AML-193 (cell line): ENCODE results near the gene GPR107.
"Not testable (repeated sequence)": the region's sequence is repeated elsewhere in the genome, so short reads cannot be mapped to it uniquely, and the experiment has no call there.

ENCODE experiments used
- DNase-seq, 2 experiments: peaks; one replicate each; lab custom pipeline; 2025; lab: John Stamatoyannopoulos, UW

GPR107 gene

GRCh38 chr9:130053504-130054324 is at the start of gene GPR107:
GPR107 (plus strand) TSS chr9:130053906; CDS start chr9:130053933, 27 bp downstream.
- peak; percentile 59 to 61 for DNase-seq

GRCh38 chr9:130003943-130004552 is 49.7 kb upstream of the GPR107 start:
- no peak for DNase-seq

DNA sequence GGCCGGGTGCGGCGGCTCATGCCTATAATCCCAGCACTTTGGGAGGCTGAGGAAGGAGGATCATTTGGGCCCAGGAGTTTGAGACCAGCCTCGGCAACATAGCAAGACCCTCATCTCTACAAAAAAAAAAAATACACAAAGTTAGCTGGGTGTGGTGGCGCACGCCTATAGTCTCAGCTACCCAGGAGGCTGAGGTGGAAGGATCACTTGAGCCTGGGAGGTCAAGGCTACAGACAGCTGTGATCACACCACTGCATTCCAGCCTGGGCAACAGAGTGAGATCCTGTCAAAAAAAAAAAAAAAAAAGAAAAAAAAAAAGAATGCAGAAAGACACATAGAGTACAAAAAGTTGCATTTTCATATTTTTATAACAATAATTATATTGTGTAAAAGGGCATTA is 46.8 kb upstream of the GPR107 start:
- not testable (repeated sequence) for DNase-seq

- DNase-seq, result no peak
Observed at GRCh38 chr9:130008538-130008937, 45.2 kb upstream of the GPR107 start.

DNA sequence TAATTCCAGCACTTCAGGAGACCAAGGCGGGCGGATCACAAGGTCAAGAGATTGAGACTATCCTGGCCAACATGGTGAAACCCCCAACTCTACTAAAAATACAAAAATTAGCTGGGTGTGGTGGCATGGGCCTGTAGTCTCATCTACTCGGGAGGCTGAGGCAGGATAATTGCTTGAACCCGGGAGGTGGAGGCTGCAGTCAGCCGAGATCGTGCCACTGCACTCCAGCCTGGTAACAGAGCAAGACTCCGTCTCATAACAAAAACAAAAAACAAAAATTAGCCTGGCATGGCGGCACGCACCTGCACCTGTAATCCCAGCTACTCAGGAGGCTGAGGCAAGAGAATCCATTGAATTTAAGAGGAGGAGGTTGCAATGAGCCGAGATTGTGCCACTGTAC is 44.2 kb upstream of the GPR107 start:
- not testable (repeated sequence) for DNase-seq

DNA sequence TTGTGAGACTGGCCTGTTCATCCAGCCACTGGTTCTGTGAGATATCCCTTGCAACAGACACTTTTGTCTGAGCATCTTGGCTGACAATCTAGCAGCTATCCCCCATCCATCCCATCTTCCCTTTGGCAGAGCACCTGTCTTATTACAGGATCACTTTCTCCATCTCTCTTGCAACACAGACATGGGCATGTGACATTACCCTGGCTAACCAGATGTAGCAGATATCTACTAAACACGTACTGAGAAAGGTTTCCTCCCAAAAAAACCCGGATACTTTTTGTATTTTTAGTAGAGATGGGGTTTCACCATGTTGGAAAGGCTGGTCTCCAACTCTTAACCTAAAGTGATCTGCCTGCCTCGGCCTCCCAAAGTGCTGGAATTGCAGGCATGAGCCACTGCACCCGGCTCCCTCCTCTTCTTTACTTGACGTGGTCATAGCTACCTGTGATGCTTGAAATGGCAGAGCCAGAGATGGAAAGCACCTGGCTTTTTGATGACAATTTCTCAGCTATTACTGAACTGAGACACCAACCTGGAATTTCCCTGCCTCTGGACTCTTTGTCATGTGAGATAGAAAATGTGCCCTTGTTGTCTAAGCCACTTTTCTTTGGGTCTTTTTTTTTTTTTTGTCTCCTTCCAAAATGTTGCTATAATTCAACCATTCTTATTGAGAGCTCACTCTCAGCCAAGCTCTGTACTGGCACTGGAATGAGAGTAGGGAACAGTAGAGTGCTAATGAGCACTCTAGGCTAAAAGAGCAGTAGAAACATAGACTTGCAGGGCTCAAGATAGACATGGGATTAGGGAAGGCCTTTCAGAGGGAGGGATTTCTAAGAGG is 43.3 kb upstream of the GPR107 start:
- no peak for DNase-seq

DNA sequence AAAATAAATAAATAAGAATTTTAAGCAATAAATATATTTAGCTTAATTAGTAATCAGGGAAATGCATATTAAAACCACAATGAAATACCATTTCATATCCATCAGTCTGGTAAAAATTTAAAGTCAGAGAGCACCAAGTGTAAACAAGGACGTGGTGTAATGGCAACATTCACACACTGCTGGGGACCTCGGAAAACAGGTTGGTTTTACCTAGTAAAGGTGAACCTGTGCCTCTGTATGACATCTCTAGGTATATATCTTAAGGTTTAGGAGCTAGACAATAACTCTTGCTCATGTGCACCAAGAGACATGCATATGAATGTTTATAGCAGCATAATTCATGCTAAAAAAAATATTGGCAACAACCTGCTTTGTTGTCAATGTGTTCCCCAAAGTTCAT is 40.4 kb upstream of the GPR107 start:
- no peak for DNase-seq

GRCh38 chr9:130015353-130016019 is 38.2 kb upstream of the GPR107 start:
- no peak for DNase-seq

- no peak for DNase-seq
Observed at GRCh38 chr9:130017076-130017475, 36.6 kb upstream of the GPR107 start.

DNA sequence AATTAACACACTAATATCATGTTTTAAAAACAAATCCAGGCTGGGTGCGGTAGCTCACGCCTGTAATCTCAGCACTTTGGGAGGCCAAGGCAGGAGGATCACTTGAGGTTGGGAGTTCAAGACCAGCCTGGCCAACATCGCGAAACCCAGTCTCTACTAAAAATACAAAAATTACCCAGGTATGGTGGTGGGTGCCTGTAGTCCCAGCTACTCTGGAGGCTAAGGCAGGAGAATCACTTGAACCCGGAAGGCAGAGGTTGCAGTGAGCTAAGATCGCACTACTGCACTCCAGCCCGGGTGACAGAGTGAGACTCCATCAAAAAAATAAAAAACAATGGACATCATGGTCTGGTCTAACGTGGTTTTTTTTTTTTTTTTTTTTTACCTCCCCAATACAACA is 36.2 kb upstream of the GPR107 start:
- not testable (repeated sequence) for DNase-seq

DNA sequence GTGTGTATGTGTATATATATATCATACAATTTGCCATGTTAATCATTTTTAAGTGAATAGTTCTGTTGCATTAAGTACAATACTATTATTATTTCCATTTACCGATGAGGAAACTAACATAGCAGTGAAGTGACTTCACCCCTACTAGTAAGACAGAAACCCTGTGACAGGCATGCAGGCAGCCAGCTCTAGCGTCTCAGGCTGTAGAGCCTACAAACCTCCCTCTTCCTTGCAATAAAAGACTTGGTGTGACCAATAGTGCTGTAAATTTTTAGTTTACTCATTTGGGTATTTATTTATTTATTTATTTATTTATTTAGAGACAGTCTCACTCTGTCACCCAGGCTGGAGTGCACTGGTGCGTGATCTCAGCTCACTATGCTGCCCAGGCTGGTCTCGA is 35.4 kb upstream of the GPR107 start:
- no peak for DNase-seq

DNA sequence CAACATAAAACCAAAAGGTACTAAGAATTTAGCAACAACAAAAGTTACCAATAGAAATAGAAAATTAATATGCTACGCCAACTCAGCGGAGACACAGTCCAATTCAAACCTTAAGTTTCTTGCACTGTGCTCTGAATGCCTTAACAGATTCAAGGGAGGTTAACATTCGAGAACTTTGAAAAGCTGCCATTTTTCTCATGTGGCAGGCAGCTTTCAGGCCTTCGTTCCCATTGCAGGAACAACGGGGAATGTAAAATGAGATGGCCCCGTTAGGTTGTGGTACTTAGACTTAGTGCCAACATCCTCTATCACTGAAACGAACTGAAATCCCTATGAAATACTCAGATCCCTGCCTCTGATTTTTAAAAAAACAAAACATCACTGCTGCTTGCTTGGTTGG is 33.1 kb upstream of the GPR107 start:
- no peak for DNase-seq

- DNase-seq, result no peak
Observed at GRCh38 chr9:130021123-130021522, 32.6 kb upstream of the GPR107 start.

GRCh38 chr9:130021842-130022241 is 31.9 kb upstream of the GPR107 start:
- not testable (repeated sequence) for DNase-seq

- DNase-seq, result no peak
Observed at GRCh38 chr9:130022566-130023143, 31.1 kb upstream of the GPR107 start.

DNA sequence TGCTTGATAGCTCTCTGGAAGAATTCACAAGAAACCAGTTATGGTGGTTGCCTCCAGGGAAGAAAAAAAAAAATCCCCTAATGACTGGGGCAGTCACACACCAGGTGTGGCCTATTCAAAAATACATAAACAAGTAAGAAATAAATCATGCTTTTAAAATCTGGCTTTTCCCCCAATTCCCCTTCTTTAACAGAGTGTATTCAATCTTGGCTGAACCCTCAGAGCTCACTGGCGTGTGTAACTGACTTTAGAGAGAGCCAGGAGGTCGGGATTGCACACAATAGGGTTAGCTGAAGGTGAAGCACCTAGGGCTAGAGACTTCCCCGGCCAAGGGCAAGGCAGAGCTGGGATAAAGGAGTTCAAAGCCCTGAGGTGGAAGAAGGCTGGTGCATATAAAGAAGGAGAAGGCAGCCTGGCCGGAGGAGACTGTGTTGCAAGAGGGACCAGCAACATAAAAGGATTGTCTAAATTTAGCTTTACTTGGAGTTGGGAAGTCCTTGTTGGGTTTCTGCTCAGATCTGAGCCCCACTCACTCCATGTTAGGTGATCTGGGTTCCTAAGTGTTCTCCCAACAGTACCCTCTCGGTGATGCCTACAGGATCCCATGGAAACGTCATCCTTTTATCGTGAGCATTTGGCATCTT is 30.4 kb upstream of the GPR107 start:
- DNase-seq, result no peak

GRCh38 chr9:130023994-130024596 is 29.6 kb upstream of the GPR107 start:
- DNase-seq, result no peak

- no peak for DNase-seq
Observed at GRCh38 chr9:130024597-130024994, 29.1 kb upstream of the GPR107 start.

DNA sequence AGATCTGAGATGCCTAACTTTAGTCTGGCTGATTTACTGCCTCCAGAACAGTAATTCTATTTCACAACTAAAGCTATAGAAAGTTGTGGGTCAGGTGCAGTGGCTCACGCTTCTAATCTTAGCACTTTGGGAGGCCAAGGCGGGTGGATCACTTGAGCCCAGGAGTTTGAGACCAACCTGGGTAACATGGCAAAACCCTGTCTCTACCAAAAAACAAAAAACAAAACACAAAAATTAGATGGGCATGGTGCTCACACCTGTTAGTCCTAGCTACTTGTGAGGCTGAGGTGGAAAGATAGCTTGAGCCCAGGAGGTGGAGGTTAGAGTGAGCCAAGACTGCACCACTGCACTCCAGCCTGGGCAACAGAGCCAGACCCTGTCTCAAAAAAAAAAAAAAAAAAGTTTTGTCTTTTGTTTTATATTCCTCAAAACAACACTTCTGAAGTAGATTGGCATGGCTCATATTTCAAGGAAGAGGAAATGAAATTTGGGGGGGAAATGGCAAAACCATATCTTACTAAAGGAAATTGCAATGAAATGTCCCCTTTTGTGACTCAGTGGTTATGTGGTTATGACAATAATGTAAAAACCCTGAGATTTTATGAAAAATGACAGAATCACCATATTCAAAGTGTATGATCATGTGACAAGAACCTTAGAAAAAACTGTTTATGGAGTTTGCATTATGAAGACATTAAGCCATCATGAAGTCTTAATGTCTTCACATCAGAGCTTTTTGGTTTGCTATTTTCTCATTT is 26.9 kb upstream of the GPR107 start:
- DNase-seq, result no peak
